CD4-positive, alpha-beta T cell treated with Interleukin-15 for 1 hour (primary cell): ENCODE results near the gene PCSK2.

Source experiments
- DNase-seq: peaks from one replicate; pipeline ENCODE4 v3.0.0-alpha.2; 2020

PCSK2 gene

GRCh38 chr20:17406051-17406590 lies 179.3 kb downstream of the PCSK2 start:
- no peak for DNase-seq

GRCh38 chr20:17407550-17407949 lies 180.7 kb downstream of the PCSK2 start:
- no peak for DNase-seq

DNA sequence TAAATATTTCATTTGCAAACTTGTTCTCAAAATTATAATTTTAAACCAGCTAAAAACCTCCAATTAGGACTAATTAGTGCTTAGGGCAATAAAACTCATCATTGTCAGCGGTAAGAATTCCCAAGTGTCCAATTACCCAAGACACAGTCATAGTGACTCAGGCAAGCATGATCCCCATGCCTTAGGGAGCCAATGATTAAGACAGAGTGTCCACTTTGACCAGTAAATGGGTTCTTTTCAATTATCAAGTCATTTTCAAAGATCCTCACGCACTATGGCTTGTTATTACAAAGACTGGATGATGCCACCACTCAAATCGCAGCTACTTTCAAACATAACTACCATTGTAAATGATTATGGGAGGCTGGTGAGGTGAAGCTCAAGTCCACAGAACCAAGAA lies 190.4 kb downstream of the PCSK2 start:
- no peak for DNase-seq

DNA sequence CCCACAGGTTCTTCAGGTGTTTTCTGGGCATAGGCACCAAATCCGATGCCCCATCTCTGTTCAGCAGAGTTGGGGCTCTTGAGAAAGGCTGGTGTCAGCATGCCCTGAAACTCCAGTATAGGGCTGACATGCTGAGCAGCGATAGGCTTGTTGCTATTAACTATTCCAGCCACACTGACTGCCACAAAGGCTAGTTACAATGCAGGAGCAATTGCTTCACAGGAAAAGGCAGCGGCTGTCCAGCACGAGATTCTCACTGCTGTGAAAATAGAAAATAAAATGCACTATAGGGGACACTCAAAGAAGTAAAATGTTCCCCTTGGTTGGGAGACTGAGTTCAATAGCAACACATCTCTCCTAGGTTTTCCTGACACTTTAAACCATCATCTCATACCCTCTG lies 191.9 kb downstream of the PCSK2 start:
- DNase-seq, result no peak

GRCh38 chr20:17419479-17420041 lies 192.7 kb downstream of the PCSK2 start:
- no peak for DNase-seq

DNA sequence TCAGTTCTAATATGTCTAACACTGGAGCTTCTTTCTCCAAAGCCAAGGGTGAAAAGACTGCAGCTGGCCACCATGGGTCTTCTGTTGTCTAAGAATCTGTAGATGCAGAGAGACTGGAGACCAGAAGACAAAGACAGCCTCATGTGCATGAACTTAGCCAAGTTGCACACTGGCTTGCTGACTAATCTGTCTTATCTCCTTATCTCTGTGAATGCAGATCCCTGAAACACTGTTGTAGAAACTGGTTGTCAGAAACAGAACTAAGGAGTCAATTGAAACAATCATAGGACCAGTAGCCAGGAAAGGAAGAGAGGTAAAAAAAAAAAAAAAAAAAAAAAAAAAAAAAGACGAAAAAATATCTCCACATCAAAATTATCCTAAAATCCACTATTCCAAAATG lies 194.7 kb downstream of the PCSK2 start:
- no peak for DNase-seq

DNA sequence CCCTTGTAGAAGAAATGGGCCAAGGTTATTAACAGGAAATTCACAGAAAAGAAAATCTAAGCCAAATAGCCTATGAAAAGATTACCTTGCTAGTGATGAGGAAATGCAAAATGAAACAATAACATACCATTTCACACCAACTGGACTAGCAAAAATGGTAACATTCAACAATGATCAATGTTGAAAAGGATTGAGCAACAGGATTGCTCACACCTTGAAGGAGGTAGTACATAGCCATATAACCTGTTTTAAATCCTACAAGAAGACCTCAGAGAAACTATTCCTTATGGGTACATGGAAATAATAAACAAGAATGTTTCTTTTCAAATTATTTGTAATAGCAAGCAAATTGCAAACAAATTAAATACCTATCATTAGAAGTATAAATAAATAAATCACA lies 196.9 kb downstream of the PCSK2 start:
- no peak for DNase-seq

DNA sequence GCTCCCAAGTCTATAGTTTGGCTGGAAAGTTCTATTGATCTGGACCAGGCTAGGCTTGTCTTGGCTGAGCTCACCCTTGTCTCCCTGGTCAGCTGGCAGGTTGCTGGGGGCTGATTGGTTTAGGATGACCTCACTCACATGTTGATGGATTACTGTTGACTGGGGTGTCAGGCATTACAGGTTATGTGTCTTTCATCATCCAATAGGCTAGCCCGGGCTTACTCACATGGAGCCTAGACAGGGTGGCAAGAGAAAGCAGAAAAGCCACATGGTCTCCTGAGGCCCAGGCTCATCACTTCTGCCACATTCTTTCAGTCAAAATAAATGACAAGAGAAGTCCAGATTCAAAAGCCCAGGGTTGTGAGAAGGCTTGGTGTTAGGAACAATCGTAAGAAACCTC lies 200.8 kb downstream of the PCSK2 start:
- no peak for DNase-seq

GRCh38 chr20:17430125-17430950 lies 203.5 kb downstream of the PCSK2 start:
- no peak for DNase-seq

DNA sequence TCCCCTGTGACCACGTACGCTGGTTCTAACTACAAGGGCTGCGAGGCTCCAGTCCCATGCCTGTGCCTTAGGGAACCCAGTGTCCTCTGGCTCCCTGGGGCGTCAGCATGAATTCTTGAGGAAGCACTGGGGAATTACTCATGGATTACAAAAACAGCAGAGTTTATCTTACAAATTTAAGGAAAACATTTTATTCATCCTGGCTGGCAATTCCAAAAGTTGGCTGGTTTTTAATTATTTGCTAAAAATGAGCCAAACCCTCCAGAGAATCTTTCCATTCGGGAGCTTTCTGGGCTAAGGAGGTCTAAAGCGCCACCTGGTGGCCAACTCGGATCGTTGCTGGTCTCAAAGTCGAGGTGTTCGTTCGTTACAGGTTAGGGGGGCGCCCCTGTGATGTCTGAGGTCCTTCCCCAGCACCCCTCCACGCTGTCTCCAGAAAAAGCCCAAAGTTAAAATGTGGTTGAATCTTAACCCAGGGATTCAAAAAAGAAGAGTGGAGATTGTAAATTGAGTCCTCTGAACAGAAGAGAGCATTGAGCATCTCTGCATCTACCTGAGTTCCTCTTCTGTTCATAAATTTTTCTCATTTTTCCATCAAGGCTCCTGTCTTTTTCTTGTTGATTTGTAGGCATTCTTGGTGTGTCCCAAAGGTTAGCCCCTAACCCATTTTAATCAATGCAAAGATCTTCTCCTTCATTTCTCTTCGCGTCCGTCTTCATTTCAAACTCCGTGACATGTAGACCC lies 205.0 kb downstream of the PCSK2 start:
- no peak for DNase-seq

- DNase-seq, result no peak
These were observed 209.8 kb downstream of the PCSK2 start for GRCh38 chr20:17436664-17437063.

DNA sequence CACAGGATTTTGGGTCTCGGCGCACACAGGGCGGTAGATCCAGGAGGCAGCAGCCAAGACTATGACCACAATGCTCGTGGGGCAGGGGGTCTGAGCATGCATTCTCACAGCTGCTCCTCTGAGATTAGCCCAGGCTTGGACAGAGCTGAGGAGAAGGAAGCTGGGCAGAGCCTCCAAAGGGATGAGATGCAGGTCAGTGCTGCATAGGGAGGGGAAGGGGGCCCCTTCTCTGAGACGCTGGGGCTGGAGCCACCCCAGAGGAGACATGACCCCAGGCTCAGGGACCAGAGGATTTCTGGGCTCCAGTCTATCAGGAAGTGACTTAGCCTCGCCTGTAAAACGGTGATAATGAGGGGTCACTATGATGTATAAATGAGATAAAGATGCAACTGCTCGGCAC lies 210.4 kb downstream of the PCSK2 start:
- DNase-seq, result no peak

DNA sequence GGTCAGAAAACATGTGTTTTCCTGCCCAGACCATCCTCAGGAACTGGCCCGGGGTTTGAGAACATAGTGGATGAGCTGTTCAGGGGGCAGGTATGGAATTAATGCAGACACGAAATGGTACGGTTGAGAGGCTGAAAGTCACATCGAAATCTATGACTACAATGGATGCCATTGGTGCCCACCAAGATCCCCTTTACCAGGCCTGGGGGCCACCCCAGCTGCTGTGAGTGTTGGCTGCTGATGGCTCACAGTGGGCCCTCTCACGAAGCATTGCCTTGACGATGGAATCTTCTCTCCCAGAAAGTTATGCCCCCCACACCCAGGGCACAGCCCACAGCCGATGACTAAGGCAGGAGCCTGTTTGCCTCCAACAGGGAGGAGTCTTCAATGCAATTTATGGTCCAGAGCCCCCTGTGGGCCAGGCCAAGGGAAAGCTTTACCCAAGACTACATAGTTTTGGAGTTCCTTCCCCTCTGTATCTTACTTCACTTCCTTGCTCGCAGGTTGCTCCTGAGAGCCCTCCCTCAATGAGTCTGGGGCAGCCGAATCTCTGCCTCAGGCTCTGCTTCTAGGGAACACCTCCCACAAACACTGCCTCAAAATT lies 211.7 kb downstream of the PCSK2 start:
- no peak for DNase-seq

DNA sequence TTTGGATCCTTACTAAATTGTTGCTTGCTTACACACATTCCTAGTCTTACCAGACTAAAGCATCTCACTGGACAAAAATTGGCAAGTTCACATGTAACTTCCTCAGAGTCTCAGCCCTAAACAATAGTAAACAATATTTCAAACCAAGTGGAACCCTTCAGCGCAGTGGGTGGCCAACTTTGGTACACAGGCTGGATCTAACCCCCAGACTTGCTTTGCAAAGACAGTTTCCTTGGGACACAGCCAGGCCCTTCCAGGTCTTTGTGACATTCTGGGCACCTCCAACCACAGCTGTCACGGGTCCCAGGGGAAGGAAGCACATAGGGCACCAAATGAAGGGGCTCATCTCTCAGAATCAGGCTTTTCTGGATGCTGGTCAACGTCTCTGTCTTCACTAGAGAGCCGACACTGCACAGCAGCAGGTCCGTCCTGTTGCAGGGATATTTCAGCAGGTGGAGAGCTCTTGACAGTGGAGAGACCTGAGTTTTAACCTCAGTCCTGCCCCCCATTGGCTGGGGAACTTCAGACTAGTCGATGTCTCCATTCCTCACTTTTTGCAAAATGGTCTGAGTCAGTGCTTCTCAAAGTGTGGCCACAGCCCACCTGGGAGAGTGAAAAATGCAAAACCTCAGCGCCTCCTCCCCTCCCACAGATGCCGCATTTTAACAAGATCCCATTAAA lies 212.9 kb downstream of the PCSK2 start:
- DNase-seq, result no peak

DNA sequence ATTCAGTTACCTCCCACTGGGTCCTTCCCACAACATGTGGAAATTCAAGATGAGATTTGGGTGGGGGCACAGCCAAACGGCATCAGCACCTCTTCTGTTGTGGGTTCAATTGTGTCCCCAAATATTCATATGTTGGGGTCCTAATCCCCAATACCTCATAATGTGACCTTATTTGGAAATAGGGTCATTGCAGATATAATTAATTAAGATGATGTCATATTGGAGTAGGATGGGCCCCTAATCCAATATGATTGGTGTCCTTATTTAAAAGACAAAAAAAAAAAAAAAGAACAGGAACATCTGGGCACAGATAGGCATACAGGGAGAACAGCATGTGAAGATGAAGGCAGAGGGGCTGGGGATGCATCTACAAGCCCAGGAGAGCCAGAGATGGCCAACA lies 214.9 kb downstream of the PCSK2 start:
- no peak for DNase-seq

DNA sequence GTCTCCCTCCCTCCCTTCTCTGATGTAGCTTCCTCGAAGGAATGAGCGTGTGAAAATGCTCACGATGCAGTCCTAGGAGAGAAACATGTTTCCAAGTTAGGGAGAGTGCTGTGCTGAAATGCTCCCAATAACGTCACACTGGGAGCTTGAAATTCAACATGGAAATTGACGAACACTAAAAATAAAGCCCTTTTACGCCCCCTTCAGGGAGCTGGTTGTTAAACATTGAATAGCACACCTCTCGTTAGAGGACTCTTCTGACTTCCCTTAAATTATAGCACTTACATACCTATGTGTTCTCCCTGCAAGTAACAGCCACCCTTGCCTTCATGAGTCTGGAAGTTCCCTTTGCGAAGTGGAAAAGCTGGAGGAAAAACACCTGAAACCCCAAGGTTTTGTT lies 215.7 kb downstream of the PCSK2 start:
- no peak for DNase-seq

- DNase-seq, result no peak
These were observed 216.5 kb downstream of the PCSK2 start for GRCh38 chr20:17443131-17443858.

DNA sequence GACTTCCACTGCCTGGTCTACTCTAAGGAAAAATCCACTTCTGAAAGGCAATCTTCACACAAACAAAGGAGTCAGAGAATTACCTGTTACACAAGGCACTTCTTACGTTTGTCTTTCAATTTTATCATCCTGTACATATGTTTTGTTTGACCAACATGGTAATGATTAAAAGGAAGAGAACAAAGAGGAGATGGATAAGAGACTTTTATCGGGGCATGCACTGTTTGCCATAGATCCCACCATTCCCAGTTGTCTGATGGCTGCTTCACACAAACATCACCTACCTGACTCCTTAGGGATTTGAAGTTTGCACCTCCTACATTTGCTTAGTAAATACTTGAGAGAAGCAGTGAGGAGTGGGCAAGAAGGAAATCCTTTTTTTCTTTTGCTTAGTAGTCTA lies 217.3 kb downstream of the PCSK2 start:
- no peak for DNase-seq

GRCh38 chr20:17445543-17445942 lies 218.7 kb downstream of the PCSK2 start:
- no peak for DNase-seq

DNA sequence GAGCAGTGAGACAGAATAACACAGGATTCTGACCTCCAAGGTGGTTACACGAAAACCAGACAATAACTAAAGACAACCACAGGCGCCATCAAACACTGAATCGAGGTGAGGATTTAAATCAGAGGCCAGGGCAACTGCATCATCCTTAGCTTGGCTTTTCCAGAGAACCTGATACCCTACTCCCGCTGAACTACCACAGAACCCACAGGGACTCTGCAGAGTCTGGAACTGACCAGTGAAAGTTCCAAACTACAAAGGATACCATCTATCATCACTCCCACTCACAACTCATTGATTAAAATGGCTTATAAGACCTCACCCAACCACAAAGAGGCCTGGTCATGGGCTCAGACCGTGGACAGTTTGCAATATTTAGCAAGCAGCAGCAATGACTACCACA lies 219.3 kb downstream of the PCSK2 start:
- no peak for DNase-seq

DNA sequence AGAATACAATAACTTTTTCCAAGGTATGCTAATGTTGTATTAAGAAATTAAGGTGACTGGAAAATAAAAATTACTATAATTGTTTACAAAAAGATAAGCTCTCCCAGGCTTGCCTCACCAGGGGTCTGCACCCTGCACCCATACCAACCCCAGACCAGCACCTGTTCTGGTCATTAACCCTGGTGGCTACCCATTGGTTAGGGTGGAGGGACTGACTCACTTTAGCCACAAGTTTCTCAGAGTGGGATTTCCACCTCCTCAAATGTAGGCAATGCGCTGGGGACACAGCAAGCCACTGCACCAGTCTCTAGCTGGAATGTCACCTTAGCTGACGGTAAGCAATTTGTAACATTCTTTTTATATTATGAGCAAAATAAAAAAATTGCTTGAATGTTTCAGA lies 221.2 kb downstream of the PCSK2 start:
- DNase-seq, result no peak

GRCh38 chr20:17449031-17449430 lies 222.2 kb downstream of the PCSK2 start:
- DNase-seq, result no peak
